ENCODE measurements around the gene CCDC92. TPM values are rescaled to one million over a fixed set of nuclear protein-coding genes. Genes with fewer than 3 reads are reported as not detected.

CCDC92 gene
- polyA plus RNA-seq, 1 of the 3 experiments (the other 2 are of a cell fraction) = 53.5 TPM

DNA sequence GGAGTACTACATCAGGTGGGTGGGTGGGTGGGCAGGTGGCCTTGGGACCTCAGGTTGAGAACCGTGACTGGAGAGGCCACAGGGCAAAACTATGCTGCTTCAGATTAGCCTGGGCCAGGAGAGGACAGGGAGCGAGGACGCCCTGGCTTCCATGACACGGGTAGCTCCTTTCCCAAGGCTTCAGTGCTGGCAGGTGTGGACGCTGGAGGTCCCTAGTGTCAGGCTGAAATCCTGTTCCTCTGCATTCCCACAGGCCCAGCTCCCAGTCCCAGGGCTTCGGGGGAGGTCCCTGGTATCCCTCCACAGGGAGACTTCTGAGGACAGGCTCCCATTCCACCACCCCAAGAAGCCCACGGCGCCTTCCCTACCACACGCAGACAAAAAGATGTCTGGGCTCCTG is 31.6 kb downstream of the CCDC92 start:
- 98% methylated on average over 9 of the region's 9 CpGs for WGBS (ENCODE audit: low lambda C conversion rate)
- Histone ChIP-seq H2AFZ (ENCODE audit: low read depth) (no peak overlapping the region), H3K4me1 (ENCODE audit: control insufficient read depth in 1 of 2, insufficient read depth in 2 of 2, low read depth in 1 of 2, low read length in 1 of 2) (no peaks in the 10 kb centered on the region; a peak in 1 of 4 replicates), H3K79me2 (ENCODE audit: insufficient read depth) (no peaks in the 10 kb centered on the region; the same call in 1 of the 2 replicates), H3K9me2 (no peaks in the 10 kb centered on the region), H3K27me3 (ENCODE audit: insufficient read depth) (no peaks in the 10 kb centered on the region), H3K27ac (ENCODE audit: low read depth in 2 of 2, low read length in 1 of 2) (no peak overlapping the region), H3K36me3 (replicated peaks in 1 of 2; ENCODE audit: control insufficient read depth in 1 of 2, insufficient read depth in 2 of 2, low read length in 1 of 2) (peaks cover 16 to 70% of the 10 kb centered on the region in 2 experiments), H3F3A (replicated peaks; ENCODE audit: insufficient read depth) (no peaks in the 10 kb centered on the region), H4K20me1 (ENCODE audit: insufficient read depth) (no peaks in the 10 kb centered on the region), H3K4me2 (no peak overlapping the region), H3K4me3 (ENCODE audit: low read depth in 2 of 2, low read length in 1 of 2) (no peak overlapping the region), H3K9ac (no peak overlapping the region), H3K9me3 (no peaks in the 10 kb centered on the region)
- DNase-seq = no peak
- ChIA-PET CTCF (interaction anchor here (0.6 to 1.5 kb wide), 2 partner anchors 43 to 44 kb away, joined by 3 read pairs; no protein-coding TSS in a partner anchor), POLR2A (no interaction called here)
- TF ChIP-seq RXRA (IDR thresholded peaks at IDR 0.05; ENCODE audit: borderline replicate concordance, low read depth) = no peak
- TF ChIP-seq, protein P1, sequence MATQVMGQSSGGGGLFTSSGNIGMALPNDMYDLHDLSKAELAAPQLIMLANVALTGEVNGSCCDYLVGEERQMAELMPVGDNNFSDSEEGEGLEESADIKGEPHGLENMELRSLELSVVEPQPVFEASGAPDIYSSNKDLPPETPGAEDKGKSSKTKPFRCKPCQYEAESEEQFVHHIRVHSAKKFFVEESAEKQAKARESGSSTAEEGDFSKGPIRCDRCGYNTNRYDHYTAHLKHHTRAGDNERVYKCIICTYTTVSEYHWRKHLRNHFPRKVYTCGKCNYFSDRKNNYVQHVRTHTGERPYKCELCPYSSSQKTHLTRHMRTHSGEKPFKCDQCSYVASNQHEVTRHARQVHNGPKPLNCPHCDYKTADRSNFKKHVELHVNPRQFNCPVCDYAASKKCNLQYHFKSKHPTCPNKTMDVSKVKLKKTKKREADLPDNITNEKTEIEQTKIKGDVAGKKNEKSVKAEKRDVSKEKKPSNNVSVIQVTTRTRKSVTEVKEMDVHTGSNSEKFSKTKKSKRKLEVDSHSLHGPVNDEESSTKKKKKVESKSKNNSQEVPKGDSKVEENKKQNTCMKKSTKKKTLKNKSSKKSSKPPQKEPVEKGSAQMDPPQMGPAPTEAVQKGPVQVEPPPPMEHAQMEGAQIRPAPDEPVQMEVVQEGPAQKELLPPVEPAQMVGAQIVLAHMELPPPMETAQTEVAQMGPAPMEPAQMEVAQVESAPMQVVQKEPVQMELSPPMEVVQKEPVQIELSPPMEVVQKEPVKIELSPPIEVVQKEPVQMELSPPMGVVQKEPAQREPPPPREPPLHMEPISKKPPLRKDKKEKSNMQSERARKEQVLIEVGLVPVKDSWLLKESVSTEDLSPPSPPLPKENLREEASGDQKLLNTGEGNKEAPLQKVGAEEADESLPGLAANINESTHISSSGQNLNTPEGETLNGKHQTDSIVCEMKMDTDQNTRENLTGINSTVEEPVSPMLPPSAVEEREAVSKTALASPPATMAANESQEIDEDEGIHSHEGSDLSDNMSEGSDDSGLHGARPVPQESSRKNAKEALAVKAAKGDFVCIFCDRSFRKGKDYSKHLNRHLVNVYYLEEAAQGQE (IDR thresholded peaks at IDR 0.05; ENCODE audit: low read depth, low read length) = no peak
- no peak for TF ChIP-seq RFX5 (IDR thresholded peaks at IDR 0.05; ENCODE audit: low read length)
- TF ChIP-seq, protein P2, sequence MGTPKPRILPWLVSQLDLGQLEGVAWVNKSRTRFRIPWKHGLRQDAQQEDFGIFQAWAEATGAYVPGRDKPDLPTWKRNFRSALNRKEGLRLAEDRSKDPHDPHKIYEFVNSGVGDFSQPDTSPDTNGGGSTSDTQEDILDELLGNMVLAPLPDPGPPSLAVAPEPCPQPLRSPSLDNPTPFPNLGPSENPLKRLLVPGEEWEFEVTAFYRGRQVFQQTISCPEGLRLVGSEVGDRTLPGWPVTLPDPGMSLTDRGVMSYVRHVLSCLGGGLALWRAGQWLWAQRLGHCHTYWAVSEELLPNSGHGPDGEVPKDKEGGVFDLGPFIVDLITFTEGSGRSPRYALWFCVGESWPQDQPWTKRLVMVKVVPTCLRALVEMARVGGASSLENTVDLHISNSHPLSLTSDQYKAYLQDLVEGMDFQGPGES (IDR thresholded peaks at IDR 0.05; ENCODE audit: low read depth, low read length) = no peak

DNA sequence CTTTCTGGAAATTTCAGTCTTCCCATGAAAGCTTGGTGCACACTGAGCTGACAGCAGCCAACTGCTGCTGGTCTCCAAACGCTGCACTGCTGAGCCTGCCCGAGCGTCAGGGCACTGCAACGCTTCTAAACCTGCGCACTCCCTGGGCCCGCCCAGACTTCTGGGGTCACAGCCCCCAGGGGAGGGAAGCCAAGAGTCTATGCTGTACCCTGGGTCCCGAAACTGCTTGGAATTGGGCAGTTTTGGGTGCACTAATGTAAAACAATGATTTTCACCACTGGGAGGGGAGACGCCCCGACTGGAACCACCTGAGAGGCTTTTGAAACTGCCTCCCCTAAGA is 32.0 kb downstream of the CCDC92 start:
- CTCF ChIA-PET = interaction anchor here (0.6 kb wide), 1 partner anchor 44 kb away, joined by 3 read pairs; no protein-coding TSS in a partner anchor

More for the DNA sequence above, 32.0 kb downstream of the CCDC92 start:
- peaks cover 16 to 70% of the 10 kb centered on the region in 2 experiments for H3K36me3 ChIP-seq (replicated peaks in 1 of 2; ENCODE audit: control insufficient read depth in 1 of 2, insufficient read depth in 2 of 2, low read length in 1 of 2)
- no peak overlapping the region for H2AFZ ChIP-seq (ENCODE audit: low read depth)
- no peaks in the 10 kb centered on the region for H3K27me3 ChIP-seq (ENCODE audit: insufficient read depth)
- no peaks in the 10 kb centered on the region; a peak in 1 of 4 replicates for H3K4me1 ChIP-seq (ENCODE audit: control insufficient read depth in 1 of 2, insufficient read depth in 2 of 2, low read depth in 1 of 2, low read length in 1 of 2)
- H3K9ac ChIP-seq = no peak overlapping the region
- H3F3A ChIP-seq (replicated peaks; ENCODE audit: insufficient read depth) = no peaks in the 10 kb centered on the region
- WGBS (ENCODE audit: low lambda C conversion rate) = 97% methylated on average over 9 of the region's 9 CpGs
- no peaks in the 10 kb centered on the region; the same call in 1 of the 2 replicates for H3K79me2 ChIP-seq (ENCODE audit: insufficient read depth)
- H3K27ac ChIP-seq (ENCODE audit: low read depth in 2 of 2, low read length in 1 of 2) = no peak overlapping the region
- TF ChIP-seq GABPA (IDR thresholded peaks at IDR 0.05; ENCODE audit: low read depth) (no peak), TEAD4 (IDR thresholded peaks at IDR 0.05; ENCODE audit: borderline replicate concordance, insufficient read depth) (no peak), GATA2 (CRISPR knock-in tag; IDR thresholded peaks at IDR 0.05) (no peak), SMC3 (IDR thresholded peaks at IDR 0.05; ENCODE audit: low read depth, low read length) (no peak), EZH2phosphoT487 (IDR thresholded peaks at IDR 0.05; ENCODE audit: borderline replicate concordance, low read depth) (no peak), RXRA (IDR thresholded peaks at IDR 0.05; ENCODE audit: borderline replicate concordance, low read depth) (no peak), MEF2A (IDR thresholded peaks at IDR 0.05; ENCODE audit: borderline replicate concordance, low read depth) (no peak), NFIC (IDR thresholded peaks at IDR 0.05; ENCODE audit: borderline replicate concordance) (no peak), RCOR1 (IDR thresholded peaks at IDR 0.05; ENCODE audit: low read length) (no peak), FOSL2 (IDR thresholded peaks at IDR 0.05; ENCODE audit: borderline replicate concordance, low read depth) (no peak), RFX5 (IDR thresholded peaks at IDR 0.05; ENCODE audit: low read length) (no peak)
- TF ChIP-seq, protein P3, sequence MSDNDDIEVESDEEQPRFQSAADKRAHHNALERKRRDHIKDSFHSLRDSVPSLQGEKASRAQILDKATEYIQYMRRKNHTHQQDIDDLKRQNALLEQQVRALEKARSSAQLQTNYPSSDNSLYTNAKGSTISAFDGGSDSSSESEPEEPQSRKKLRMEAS (IDR thresholded peaks at IDR 0.05; ENCODE audit: low read depth) = no peak
- no peak for DNase-seq
- no peaks in the 10 kb centered on the region for H4K20me1 ChIP-seq (ENCODE audit: insufficient read depth)
- H3K9me2 ChIP-seq = no peaks in the 10 kb centered on the region
- no peak overlapping the region for H3K4me3 ChIP-seq (ENCODE audit: low read depth in 2 of 2, low read length in 1 of 2)
- H3K4me2 ChIP-seq = no peak overlapping the region
- POLR2A ChIA-PET = no interaction called here
- H3K9me3 ChIP-seq = no peaks in the 10 kb centered on the region

All from SK-N-SH (cell line).